DMS 273 treated with DMSO at 0.1 percent for 48 hours (cell line): ENCODE results near the gene TROAP.
A peak's percentile ranks its signal among the peaks of the same experiment; 100 is the strongest.
"Not testable (repeated sequence)": the region's sequence is repeated elsewhere in the genome, so short reads cannot be mapped to it uniquely, and the experiment has no call there.

ENCODE experiments used
- DNase-seq: peaks from one replicate; lab custom pipeline; 2025; lab: John Stamatoyannopoulos, UW

Gene TROAP

DNA sequence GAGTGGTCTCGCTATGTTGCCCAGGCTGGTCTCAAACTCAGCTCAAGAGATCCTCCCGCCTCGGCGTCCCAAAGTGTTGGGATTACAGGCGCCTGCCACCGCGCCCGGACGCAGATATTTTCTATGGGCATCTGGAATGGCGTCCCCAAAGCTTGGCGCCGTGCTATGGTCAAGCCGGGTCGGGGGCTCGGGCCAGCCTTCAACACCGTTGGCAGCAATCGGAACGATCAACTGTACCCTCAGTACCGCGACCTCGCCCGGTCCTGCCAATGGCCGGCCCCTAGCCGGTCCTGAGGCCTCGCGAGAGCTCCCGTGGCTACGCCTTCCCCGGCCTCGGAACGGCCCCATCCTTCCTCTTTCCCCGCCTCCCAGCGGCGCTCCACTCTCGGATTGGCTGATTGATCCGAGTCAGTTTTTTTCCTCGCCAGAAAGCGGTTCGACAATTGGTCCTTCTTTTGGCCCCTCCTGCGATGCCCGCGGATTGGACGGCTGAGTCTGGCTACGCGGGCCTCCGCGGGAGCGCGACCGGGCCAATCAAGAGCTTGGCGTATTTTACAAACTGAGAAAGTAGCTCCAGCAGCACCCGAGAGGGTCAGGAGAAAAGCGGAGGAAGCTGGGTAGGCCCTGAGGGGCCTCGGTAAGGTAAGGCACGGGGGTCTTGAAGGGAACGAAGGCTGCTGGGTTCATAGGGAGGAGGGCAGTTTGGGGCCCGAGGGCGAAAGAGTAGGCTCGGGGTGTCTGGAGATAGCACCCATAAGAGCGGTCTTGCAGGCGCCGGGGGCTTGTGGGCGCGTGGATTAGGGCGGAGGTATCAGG lies at the start of gene TROAP:
Gene TROAP, plus strand, starts transcription at position 548 of the 816 bp plus-strand sequence. CDS start 354 bp downstream, outside the sequence.
- DNase-seq = peak; percentile 90

DNA sequence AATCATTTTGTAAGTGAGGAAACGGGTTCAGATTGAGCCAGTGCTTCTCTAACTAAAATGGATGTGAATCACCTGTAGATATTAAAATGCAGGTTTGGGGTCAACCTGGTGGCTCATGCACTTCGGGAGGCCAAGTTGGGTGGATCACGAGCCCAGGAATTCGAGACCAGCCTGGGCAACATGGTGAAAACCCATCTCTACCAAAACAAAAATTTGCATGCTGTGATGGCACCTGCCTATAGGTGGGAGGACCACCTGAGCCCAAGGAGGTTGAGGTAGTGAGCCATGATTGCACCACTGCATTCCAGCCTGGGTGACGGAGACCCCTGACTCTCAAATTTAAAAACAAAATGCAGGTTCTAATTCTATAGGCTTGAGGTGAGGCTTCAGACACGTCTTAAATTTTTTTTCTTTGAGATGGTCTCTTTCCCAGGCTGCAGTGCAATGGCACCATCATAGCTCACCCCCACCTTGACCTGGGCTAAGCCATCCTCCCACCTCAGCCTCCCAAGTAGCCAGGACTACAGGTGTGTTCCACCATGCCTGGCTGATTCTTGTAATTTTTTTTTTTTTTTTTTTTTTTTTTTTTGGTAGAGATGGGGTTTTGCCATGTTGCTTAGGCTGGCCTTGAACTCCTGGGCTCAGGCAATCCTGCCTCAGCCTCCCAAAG lies 49.2 kb upstream of the TROAP start:
- no peak for DNase-seq

DNA sequence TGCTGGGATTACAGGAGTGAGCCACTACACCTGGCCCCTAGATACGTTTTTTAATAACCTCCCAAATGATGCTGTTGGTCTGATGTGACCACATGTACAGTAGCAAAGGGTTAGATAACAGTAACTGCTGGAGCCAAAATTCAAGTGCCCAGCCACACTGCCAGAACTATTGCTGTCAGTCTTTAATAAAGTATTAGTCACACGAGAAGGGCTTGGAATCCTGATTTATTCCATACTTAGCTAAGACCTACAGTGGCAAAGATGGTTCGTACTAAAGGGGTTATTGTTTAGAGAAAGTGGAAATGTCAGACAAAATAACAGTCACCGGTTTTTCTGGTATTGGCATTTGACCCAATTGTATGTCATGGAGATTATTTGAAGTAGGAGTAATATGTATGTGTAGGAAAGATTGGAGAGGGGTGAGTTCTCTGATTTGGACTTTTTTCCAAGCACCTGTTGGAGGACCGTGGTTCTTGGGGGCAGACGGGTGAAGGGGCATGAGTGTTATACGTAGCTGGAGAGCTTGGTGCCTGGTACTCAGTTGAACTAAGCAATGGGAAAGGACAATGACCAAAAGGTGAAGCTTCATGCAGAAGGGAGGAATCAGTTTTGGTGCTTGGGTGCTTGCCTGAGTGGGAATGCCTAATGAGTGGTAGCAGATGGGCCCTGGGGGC lies 48.5 kb upstream of the TROAP start:
- DNase-seq = no peak

- DNase-seq = no peak
Observed at GRCh38 chr12:49276304-49277290, 46.5 kb upstream of the TROAP start.

DNA sequence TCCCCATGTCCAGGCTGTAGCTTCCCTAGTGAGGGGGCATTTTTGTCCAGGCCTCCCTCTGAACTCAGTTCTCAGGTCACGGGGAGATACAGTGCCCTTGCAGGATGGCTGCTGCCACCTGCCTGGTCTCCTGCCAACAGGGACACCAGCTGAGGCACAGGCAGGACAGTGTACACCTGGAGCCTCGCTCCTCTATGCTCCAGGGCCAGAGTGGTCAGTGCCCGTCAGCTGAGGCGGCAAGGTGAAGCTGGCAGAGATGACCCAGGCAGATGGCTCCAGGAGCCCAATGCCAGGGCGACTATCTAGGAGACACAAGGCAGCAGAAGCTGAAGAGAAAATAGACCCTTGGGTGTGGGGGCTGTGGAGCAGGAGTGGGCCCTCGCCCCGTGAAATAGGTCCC lies 45.6 kb upstream of the TROAP start:
- no peak for DNase-seq

- peak; percentile 21 for DNase-seq
Observed at GRCh38 chr12:49279706-49280159, 43.3 kb upstream of the TROAP start.

- DNase-seq = not testable (repeated sequence)
Observed at GRCh38 chr12:49280545-49280944, 42.5 kb upstream of the TROAP start.

GRCh38 chr12:49282302-49282701 lies 40.8 kb upstream of the TROAP start:
- no peak for DNase-seq

- not testable (repeated sequence) for DNase-seq
Observed at GRCh38 chr12:49282740-49283375, 40.2 kb upstream of the TROAP start.

GRCh38 chr12:49283541-49284429 lies 39.3 kb upstream of the TROAP start:
- DNase-seq = no peak

DNA sequence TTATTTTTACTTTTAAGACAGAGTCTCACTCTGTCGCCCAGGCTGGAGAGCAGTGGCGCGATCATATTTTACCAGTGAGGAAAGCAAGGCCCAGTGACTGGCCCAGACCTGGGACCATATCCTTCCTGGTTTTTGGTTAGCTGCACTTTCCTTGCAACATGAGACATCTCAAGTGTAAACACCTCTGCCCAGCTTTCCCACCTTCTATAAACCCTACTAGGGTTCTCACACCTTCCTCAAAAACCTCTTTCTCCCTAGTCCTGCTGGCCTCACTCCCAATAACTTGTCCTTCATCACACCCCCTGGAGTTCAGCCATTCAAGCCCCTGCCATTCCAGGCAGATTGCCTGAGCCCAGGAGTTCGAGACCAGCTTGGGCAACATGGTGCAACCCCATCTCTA lies 38.4 kb upstream of the TROAP start:
- no peak for DNase-seq

GRCh38 chr12:49287876-49288275 lies 35.2 kb upstream of the TROAP start:
- DNase-seq = no peak

- no peak for DNase-seq
Observed at GRCh38 chr12:49288412-49288853, 34.6 kb upstream of the TROAP start.

- no peak for DNase-seq
Observed at GRCh38 chr12:49288922-49289555, 34.0 kb upstream of the TROAP start.

- peak; percentile 71 for DNase-seq
Observed at GRCh38 chr12:49292729-49293055, 30.4 kb upstream of the TROAP start.

- DNase-seq = peak; percentile 78
Observed at GRCh38 chr12:49293056-49293956, 29.7 kb upstream of the TROAP start.

- DNase-seq = no peak
Observed at GRCh38 chr12:49294086-49294803, 28.8 kb upstream of the TROAP start.

DNA sequence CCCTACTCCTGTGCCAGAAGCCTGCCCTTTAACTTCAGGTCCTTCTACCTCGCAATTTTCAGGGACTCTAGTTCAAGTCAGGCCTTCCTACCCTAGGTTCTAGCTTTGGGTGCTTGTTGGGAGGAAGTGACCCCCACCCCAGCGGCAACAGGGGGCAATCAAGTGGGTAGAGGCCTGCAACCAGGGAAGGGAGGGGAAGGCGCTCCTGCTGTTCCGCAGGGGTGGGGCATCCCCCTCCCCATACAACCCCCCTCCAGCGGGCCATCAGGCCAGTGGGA lies 28.3 kb upstream of the TROAP start:
- no peak for DNase-seq
